Dermis blood vessel endothelial cell (primary cell): ENCODE data around the gene SCRT2. TPM values are rescaled to one million over a fixed set of nuclear protein-coding genes. Genes with fewer than 3 reads are reported as not detected.

Source experiments
- DNase-seq: peaks from one replicate; pipeline ENCODE4 v3.0.0; 2010
- total RNA-seq: library from RNA; depleted of rRNA; stranded (reverse); fragments of >200 nt; gene quantifications from 2 replicates; pipeline ENCODE4 v1.2.3, GENCODE V29; 2014

The SCRT2 gene
- total RNA-seq, 1 donor from 2014 or later, result not detected

GRCh38 chr20:669573-669972, 6.0 kb downstream of the SCRT2 start:
- no peak for DNase-seq

- no peak for DNase-seq
These were observed 7.0 kb downstream of the SCRT2 start for GRCh38 chr20:668638-669037.

GRCh38 chr20:668050-668449, 7.6 kb downstream of the SCRT2 start:
- DNase-seq, result no peak

- DNase-seq, result peak; percentile 73
These were observed 8.1 kb downstream of the SCRT2 start for GRCh38 chr20:667351-668034.

- DNase-seq, result no peak
These were observed 8.7 kb downstream of the SCRT2 start for GRCh38 chr20:666877-667276.

GRCh38 chr20:665276-665675, 10.3 kb downstream of the SCRT2 start:
- DNase-seq, result no peak

- DNase-seq, result no peak
These were observed 11.0 kb downstream of the SCRT2 start for GRCh38 chr20:664576-664975.

GRCh38 chr20:664151-664550, 11.5 kb downstream of the SCRT2 start:
- no peak for DNase-seq

- DNase-seq, result peak; percentile 49
These were observed 12.1 kb downstream of the SCRT2 start for GRCh38 chr20:663315-664090.

GRCh38 chr20:662277-663192, 13.1 kb downstream of the SCRT2 start:
- DNase-seq, result no peak

- DNase-seq, result no peak
These were observed 13.9 kb downstream of the SCRT2 start for GRCh38 chr20:661474-662270.

GRCh38 chr20:658731-659291, 16.8 kb downstream of the SCRT2 start:
- no peak for DNase-seq

- DNase-seq, result no peak
These were observed 17.4 kb downstream of the SCRT2 start for GRCh38 chr20:658202-658601.

- no peak for DNase-seq
These were observed 19.6 kb downstream of the SCRT2 start for GRCh38 chr20:655726-656624.

GRCh38 chr20:654417-654750, 21.2 kb downstream of the SCRT2 start:
- no peak for DNase-seq

- DNase-seq, result no peak
These were observed 21.8 kb downstream of the SCRT2 start for GRCh38 chr20:653590-654416.

- DNase-seq, result peak; percentile 96
These were observed 22.5 kb downstream of the SCRT2 start, which contains the start of gene SRXN1 for GRCh38 chr20:653110-653589. SRXN1 (minus strand) TSS chr20:653200; CDS start chr20:653185, 15 bp downstream.

GRCh38 chr20:652615-653109, 22.9 kb downstream of the SCRT2 start:
- peak; percentile 51 for DNase-seq
